MM.1S (cell line): Measurements from ENCODE around the gene CLEC16A.

Experiments used
- DNase-seq: peaks from one replicate; pipeline ENCODE4 v3.0.0-alpha.2; 2015
- H2AFZ ChIP-seq: fragments of 300-600 bp; sonication (generic); 2 replicates; pipeline ENCODE4 v1.6.0; 2016; ENCODE audit warnings: antibody characterized with exemption, low read length
- H3F3A ChIP-seq: fragments of 300-600 bp; sonication (generic); 2 replicates; pipeline ENCODE4 v1.6.1; 2016; ENCODE audit warnings: mild to moderate bottlenecking, antibody characterized with exemption, low read length, moderate library complexity, mixed read lengths; ENCODE audit not compliant: insufficient read depth
- H3K27ac ChIP-seq: fragments of 300-600 bp; sonication (generic); 2 replicates; pipeline ENCODE4 v1.5.1; 2016; ENCODE audit warnings: mild to moderate bottlenecking, low read length
- H3K27me3 ChIP-seq: fragments of 300-600 bp; sonication (generic); replicated peaks from 2 replicates; pipeline ENCODE4 v1.6.0; 2016; ENCODE audit warnings: low read length; ENCODE audit not compliant: insufficient read depth
- H3K36me3 ChIP-seq: fragments of 300-600 bp; sonication (generic); replicated peaks from 2 replicates; pipeline ENCODE4 v1.6.1; 2016; ENCODE audit warnings: mild to moderate bottlenecking, low read length, mixed read lengths; ENCODE audit not compliant: insufficient read depth
- H3K4me1 ChIP-seq: fragments of 300-600 bp; sonication (generic); 2 replicates; pipeline ENCODE4 v1.6.1; 2016; ENCODE audit warnings: low read length, mixed read lengths
- H3K4me2 ChIP-seq: fragments of 300-600 bp; sonication (generic); 2 replicates; pipeline ENCODE4 v1.6.0; 2016; ENCODE audit warnings: low read depth, low read length
- H3K4me3 ChIP-seq: fragments of 300-600 bp; sonication (generic); 2 replicates; pipeline ENCODE4 v1.5.1; 2016; ENCODE audit warnings: low read length, mixed read lengths
- H3K79me2 ChIP-seq: fragments of 300-600 bp; sonication (generic); 2 replicates; pipeline ENCODE4 v1.6.1; 2016; ENCODE audit warnings: mixed run types, low read length, mixed read lengths
- H3K9ac ChIP-seq: fragments of 300-600 bp; sonication (generic); 2 replicates; pipeline ENCODE4 v1.6.1; 2016; ENCODE audit warnings: low read length, mixed read lengths
- H3K9me2 ChIP-seq: fragments of 300-600 bp; sonication (generic); replicated peaks from 2 replicates; pipeline ENCODE4 v1.6.1; 2016; ENCODE audit warnings: mild to moderate bottlenecking, low read length, mixed read lengths; ENCODE audit not compliant: insufficient read depth
- H3K9me3 ChIP-seq: fragments of 300-600 bp; sonication (generic); replicated peaks from 2 replicates; pipeline ENCODE4 v1.6.1; 2016; ENCODE audit warnings: mild to moderate bottlenecking, low read length, mixed read lengths; ENCODE audit not compliant: insufficient read depth
- H4K20me1 ChIP-seq: fragments of 300-600 bp; sonication (generic); 2 replicates; pipeline ENCODE4 v1.6.1; 2016; ENCODE audit warnings: mild to moderate bottlenecking, low read length, moderate library complexity, mixed read lengths; ENCODE audit not compliant: insufficient read depth
- EZH2 ChIP-seq: fragments of 300-600 bp; sonication (generic); optimal IDR thresholded peaks from 2 replicates; pipeline ENCODE3; 2017; ENCODE audit warnings: low read depth, mild to moderate bottlenecking, antibody characterized with exemption, low read length, mixed read lengths
- EZH2phosphoT487 ChIP-seq: fragments of 300-600 bp; sonication (generic); IDR thresholded peaks from 2 replicates; pipeline ENCODE4 v1.6.1; 2018; ENCODE audit warnings: antibody characterized with exemption, low read length
- TF ChIP-seq, protein P1 (sequence below): fragments of 300-600 bp; sonication (generic); IDR thresholded peaks from 2 replicates; pipeline ENCODE4 v1.5.1; 2016; ENCODE audit warnings: antibody characterized with exemption, low read length, mixed read lengths

Gene CLEC16A

GRCh38 chr16:11029948-11030347 is 85.6 kb downstream of the CLEC16A start:
- H3K4me3 ChIP-seq: no peak overlapping the region
- no peak for DNase-seq
- no peaks in the 10 kb centered on the region for H3F3A ChIP-seq
- no peaks in the 10 kb centered on the region for H3K79me2 ChIP-seq
- no peaks in the 10 kb centered on the region for H3K9me3 ChIP-seq
- H3K9ac ChIP-seq: no peak overlapping the region
- H3K27me3 ChIP-seq: no peaks in the 10 kb centered on the region
- H3K27ac ChIP-seq: no peak overlapping the region
- no peaks in the 10 kb centered on the region for H3K9me2 ChIP-seq
- no peak overlapping the region for H3K4me2 ChIP-seq
- no peaks in the 10 kb centered on the region for H3K36me3 ChIP-seq
- no peaks in the 10 kb centered on the region for H4K20me1 ChIP-seq
- H2AFZ ChIP-seq: no peak overlapping the region
- peaks cover 14% of the 10 kb centered on the region for H3K4me1 ChIP-seq
- TF ChIP-seq EZH2phosphoT487 (no peak), EZH2 (no peak)
- TF ChIP-seq, protein P1, sequence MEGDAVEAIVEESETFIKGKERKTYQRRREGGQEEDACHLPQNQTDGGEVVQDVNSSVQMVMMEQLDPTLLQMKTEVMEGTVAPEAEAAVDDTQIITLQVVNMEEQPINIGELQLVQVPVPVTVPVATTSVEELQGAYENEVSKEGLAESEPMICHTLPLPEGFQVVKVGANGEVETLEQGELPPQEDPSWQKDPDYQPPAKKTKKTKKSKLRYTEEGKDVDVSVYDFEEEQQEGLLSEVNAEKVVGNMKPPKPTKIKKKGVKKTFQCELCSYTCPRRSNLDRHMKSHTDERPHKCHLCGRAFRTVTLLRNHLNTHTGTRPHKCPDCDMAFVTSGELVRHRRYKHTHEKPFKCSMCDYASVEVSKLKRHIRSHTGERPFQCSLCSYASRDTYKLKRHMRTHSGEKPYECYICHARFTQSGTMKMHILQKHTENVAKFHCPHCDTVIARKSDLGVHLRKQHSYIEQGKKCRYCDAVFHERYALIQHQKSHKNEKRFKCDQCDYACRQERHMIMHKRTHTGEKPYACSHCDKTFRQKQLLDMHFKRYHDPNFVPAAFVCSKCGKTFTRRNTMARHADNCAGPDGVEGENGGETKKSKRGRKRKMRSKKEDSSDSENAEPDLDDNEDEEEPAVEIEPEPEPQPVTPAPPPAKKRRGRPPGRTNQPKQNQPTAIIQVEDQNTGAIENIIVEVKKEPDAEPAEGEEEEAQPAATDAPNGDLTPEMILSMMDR: no peak

GRCh38 chr16:11030990-11031510 is 86.7 kb downstream of the CLEC16A start:
- Histone ChIP-seq H3K4me3 (no peak overlapping the region), H3K27me3 (no peaks in the 10 kb centered on the region), H2AFZ (no peak overlapping the region), H3K9ac (no peak overlapping the region), H3K9me3 (no peaks in the 10 kb centered on the region), H3K36me3 (no peaks in the 10 kb centered on the region), H3K9me2 (no peaks in the 10 kb centered on the region), H4K20me1 (no peaks in the 10 kb centered on the region), H3K79me2 (no peaks in the 10 kb centered on the region), H3F3A (no peaks in the 10 kb centered on the region), H3K4me2 (no peak overlapping the region), H3K27ac (no peak overlapping the region), H3K4me1 (peaks cover 9% of the 10 kb centered on the region)
- no peak for DNase-seq
- TF ChIP-seq EZH2phosphoT487: no peak
- TF ChIP-seq, protein P1: no peak
- TF ChIP-seq EZH2: no peak

DNA sequence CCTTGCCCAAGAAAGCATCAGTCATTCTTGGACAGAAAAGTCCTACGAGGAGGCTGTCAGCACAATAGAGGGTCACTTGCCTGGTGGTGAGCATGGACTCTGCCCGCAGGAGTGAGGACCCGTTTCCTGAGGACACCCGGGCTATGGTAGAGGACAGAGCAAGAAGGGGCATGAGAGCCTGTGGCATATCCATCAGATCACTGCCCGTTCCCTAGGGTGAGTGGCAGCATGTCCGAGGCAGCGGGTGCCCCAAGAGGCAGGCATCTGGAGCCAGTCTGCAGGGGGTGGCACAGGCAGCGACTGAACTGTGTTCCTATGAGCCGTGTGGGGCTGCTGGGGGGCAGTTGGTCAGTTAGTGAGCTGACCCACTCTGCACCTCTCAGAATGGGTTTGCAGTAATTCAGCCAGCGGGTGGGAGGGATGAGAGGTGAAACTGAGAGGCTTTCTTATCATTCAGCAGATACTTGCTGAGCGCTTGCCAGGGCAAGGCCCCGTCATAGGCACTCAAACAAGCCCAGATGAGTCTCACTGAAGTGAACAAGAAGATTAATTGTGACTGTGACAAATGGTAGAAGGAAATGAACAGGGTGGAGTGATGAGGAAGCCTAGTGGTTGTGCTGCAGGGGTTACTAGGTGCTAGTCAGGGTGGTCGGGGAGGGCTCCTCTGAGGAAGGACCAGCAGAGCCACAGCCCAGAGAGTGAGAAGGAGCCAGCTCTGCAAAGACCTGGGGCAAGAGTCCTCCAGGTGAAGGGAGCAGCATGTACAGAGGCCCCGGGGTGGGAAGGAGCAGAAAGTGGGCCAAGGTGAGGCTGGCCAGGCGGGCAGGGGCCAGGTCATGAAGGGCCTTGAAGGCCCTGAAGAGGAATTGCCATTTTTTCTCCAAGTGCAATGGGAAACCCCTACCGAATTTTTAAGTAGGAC is 87.9 kb downstream of the CLEC16A start:
- H2AFZ ChIP-seq: no peak overlapping the region
- peaks cover 9% of the 10 kb centered on the region for H3K4me1 ChIP-seq
- H3K9ac ChIP-seq: no peak overlapping the region
- no peak overlapping the region for H3K27ac ChIP-seq
- H3K9me3 ChIP-seq: no peaks in the 10 kb centered on the region
- no peak for DNase-seq
- TF ChIP-seq, protein P1: no peak
- TF ChIP-seq EZH2phosphoT487 (no peak), EZH2 (no peak)
- H3K4me2 ChIP-seq: no peak overlapping the region
- H3K27me3 ChIP-seq: no peaks in the 10 kb centered on the region
- H3K9me2 ChIP-seq: no peaks in the 10 kb centered on the region
- no peaks in the 10 kb centered on the region for H3F3A ChIP-seq
- no peaks in the 10 kb centered on the region for H3K36me3 ChIP-seq
- no peak overlapping the region for H3K4me3 ChIP-seq
- H4K20me1 ChIP-seq: no peaks in the 10 kb centered on the region
- H3K79me2 ChIP-seq: no peaks in the 10 kb centered on the region
